Neural progenitor cell (in vitro differentiated cells): ENCODE measurements around the gene INPP5K. TPM values are rescaled to one million over a fixed set of nuclear protein-coding genes. Genes with fewer than 3 reads are reported as not detected.
"Not testable (repeated sequence)": the region's sequence is repeated elsewhere in the genome, so short reads cannot be mapped to it uniquely, and the experiment has no call there.

Experiments used
- DNase-seq: peaks from one replicate; pipeline ENCODE4 v3.0.0-alpha.2; 2016; ENCODE audit warnings: low spot score
- H2AFZ ChIP-seq: fragments of 200-600 bp; sonication (generic); replicated peaks from 2 replicates; pipeline ENCODE4 v1.6.1; 2016; ENCODE audit warnings: antibody characterized with exemption
- H3F3A ChIP-seq: fragments of 200-600 bp; sonication (generic); 2 replicates; pipeline ENCODE4 v1.6.1; 2016; ENCODE audit warnings: antibody characterized with exemption, low read depth
- H3K27ac ChIP-seq: fragments of 200-600 bp; sonication (generic); 2 replicates; pipeline ENCODE4 v1.5.1; 2016; ENCODE audit warnings: mild to moderate bottlenecking
- H3K27me3 ChIP-seq: fragments of 200-600 bp; sonication (generic); 2 replicates; pipeline ENCODE4 v1.6.1; 2016; ENCODE audit warnings: mild to moderate bottlenecking, moderate library complexity
- H3K36me3 ChIP-seq: fragments of 200-600 bp; sonication (generic); 2 replicates; pipeline ENCODE4 v1.5.1; 2016
- H3K4me1 ChIP-seq: fragments of 200-600 bp; sonication (generic); 2 replicates; pipeline ENCODE4 v1.6.1; 2016; ENCODE audit warnings: mixed run types
- H3K4me2 ChIP-seq: fragments of 200-600 bp; sonication (generic); 2 replicates; pipeline ENCODE4 v1.6.1; 2016
- H3K4me3 ChIP-seq: fragments of 200-600 bp; sonication (generic); 2 replicates; pipeline ENCODE4 v1.5.1; 2016
- H3K79me2 ChIP-seq: fragments of 200-600 bp; sonication (generic); 2 replicates; pipeline ENCODE4 v1.6.1; 2016; ENCODE audit warnings: low read depth
- H3K9ac ChIP-seq: fragments of 200-600 bp; sonication (generic); 2 replicates; pipeline ENCODE4 v1.6.1; 2016
- H3K9me3 ChIP-seq: fragments of 200-600 bp; sonication (generic); 2 replicates; pipeline ENCODE4 v1.5.1; 2016; ENCODE audit warnings: low read depth
- H4K20me1 ChIP-seq: fragments of 200-600 bp; sonication (generic); 2 replicates; pipeline ENCODE4 v1.6.1; 2016; ENCODE audit warnings: low read depth
- H3K27ac Mint-ChIP-seq: 3 replicates; pipeline ENCODE4 v1.8.0; 2021; ENCODE audit warnings: mixed read lengths
- H3K27me3 Mint-ChIP-seq: 2 replicates; pipeline ENCODE4 v1.8.0; 2022; ENCODE audit warnings: low read depth, mild to moderate bottlenecking, inconsistent platforms, moderate library complexity, mixed read lengths; ENCODE audit not compliant: insufficient read depth
- H3K36me3 Mint-ChIP-seq: 3 replicates; pipeline ENCODE4 v1.8.0; 2021; ENCODE audit warnings: mixed read lengths
- H3K4me1 Mint-ChIP-seq: 3 replicates; pipeline ENCODE4 v1.8.0; 2021; ENCODE audit warnings: mixed read lengths
- H3K4me3 Mint-ChIP-seq: 3 replicates; pipeline ENCODE4 v1.8.0; 2021; ENCODE audit warnings: mild to moderate bottlenecking, moderate library complexity, mixed read lengths
- H3K9me3 Mint-ChIP-seq: 3 replicates; pipeline ENCODE4 v1.8.0; 2020; ENCODE audit warnings: mixed read lengths
- EZH2 ChIP-seq: fragments of 200-600 bp; sonication (generic); IDR thresholded peaks from 2 replicates; pipeline ENCODE4 v1.6.1; 2017; ENCODE audit warnings: antibody characterized with exemption, mild to moderate bottlenecking, moderate library complexity
- EZH2phosphoT487 ChIP-seq: fragments of 200-600 bp; sonication (generic); IDR thresholded peaks from 2 replicates; pipeline ENCODE4 v1.6.1; 2017; ENCODE audit warnings: antibody characterized with exemption
- total RNA-seq: library from RNA; depleted of rRNA; stranded (reverse); fragments of >200 nt; gene quantifications from 2 replicates; pipeline ENCODE4 v1.2.3, GENCODE V29; 2015; ENCODE audit warnings: low replicate concordance
- TF ChIP-seq, protein P1 (sequence below): fragments of 200-600 bp; sonication (generic); IDR thresholded peaks from 2 replicates; pipeline ENCODE4 v1.5.1; 2017; ENCODE audit warnings: antibody characterized with exemption, mild to moderate bottlenecking

Gene INPP5K
- total RNA-seq, 1 donor from 2014 or later, result 11.7 TPM

GRCh38 chr17:1509290-1509881 is 7.0 kb downstream of the INPP5K start:
- Histone ChIP-seq H3K9me3 (no peaks in the 10 kb centered on the region), H3K4me2 (no peak overlapping the region), H3F3A (peaks cover 12% of the 10 kb centered on the region), H3K4me3 (no peak overlapping the region), H3K36me3 (no peaks in the 10 kb centered on the region), H4K20me1 (no peaks in the 10 kb centered on the region), H3K79me2 (peaks cover under 1% of the 10 kb centered on the region), H3K9ac (no peak overlapping the region), H3K27me3 (no peaks in the 10 kb centered on the region), H3K4me1 (peaks cover 18% of the 10 kb centered on the region), H3K27ac (no peak overlapping the region), H2AFZ (no peak overlapping the region)
- Mint-ChIP-seq H3K4me3 (no peak overlapping the region), H3K4me1 (peaks cover 15% of the 10 kb centered on the region), H3K9me3 (no peaks in the 10 kb centered on the region), H3K27me3 (peaks cover 5% of the 10 kb centered on the region), H3K36me3 (peaks cover 3% of the 10 kb centered on the region), H3K27ac (peak overlapping the region; percentile 33)
- TF ChIP-seq EZH2 (no peak), EZH2phosphoT487 (no peak)
- TF ChIP-seq, protein P1, sequence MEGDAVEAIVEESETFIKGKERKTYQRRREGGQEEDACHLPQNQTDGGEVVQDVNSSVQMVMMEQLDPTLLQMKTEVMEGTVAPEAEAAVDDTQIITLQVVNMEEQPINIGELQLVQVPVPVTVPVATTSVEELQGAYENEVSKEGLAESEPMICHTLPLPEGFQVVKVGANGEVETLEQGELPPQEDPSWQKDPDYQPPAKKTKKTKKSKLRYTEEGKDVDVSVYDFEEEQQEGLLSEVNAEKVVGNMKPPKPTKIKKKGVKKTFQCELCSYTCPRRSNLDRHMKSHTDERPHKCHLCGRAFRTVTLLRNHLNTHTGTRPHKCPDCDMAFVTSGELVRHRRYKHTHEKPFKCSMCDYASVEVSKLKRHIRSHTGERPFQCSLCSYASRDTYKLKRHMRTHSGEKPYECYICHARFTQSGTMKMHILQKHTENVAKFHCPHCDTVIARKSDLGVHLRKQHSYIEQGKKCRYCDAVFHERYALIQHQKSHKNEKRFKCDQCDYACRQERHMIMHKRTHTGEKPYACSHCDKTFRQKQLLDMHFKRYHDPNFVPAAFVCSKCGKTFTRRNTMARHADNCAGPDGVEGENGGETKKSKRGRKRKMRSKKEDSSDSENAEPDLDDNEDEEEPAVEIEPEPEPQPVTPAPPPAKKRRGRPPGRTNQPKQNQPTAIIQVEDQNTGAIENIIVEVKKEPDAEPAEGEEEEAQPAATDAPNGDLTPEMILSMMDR, result no peak
- DNase-seq, result no peak

GRCh38 chr17:1508709-1509108 is 7.7 kb downstream of the INPP5K start:
- H3K27ac ChIP-seq, H3K9me3 ChIP-seq, H3K9ac ChIP-seq, H3K79me2 ChIP-seq, H3K36me3 ChIP-seq, H3K36me3 Mint-ChIP-seq, H3K27ac Mint-ChIP-seq, H3K27me3 Mint-ChIP-seq, H3K4me3 ChIP-seq, H2AFZ ChIP-seq, H3K4me3 Mint-ChIP-seq, H3K4me2 ChIP-seq, DNase-seq, H3K9me3 Mint-ChIP-seq, H3K27me3 ChIP-seq, H4K20me1 ChIP-seq: not testable (repeated sequence)
- peaks cover 15% of the 10 kb centered on the region for H3K4me1 Mint-ChIP-seq
- H3F3A ChIP-seq, result peaks cover 12% of the 10 kb centered on the region
- H3K4me1 ChIP-seq, result peaks cover 18% of the 10 kb centered on the region

DNA sequence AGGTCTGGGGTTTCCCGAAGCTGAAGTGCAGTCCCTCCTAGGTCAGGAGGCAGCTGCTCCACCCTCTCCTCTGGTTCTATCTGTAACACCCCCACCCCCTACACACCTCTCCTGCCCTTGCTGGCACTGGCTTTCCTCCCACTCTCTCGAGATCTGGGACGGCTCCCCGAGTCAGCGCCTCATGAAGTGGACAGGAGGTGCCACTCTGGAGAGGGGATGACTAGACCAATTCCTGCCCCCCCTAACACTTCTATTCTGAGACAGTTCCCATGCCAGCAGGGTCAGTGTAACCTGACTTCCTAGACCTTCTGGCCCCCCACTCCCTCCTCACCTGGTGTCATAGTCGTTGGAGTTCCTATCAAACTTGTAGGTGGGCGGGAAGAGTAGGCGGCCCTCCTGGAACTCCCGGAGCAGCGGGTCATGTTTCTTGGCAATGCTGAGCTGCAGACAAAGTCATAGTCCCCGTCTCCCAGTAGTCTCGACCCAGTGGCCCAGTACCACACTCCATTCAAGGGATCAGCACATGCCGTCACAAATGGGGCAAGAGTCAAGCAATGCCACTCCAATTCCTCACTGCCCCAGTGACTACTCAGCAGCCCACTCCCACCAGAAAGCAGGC is 9.7 kb downstream of the INPP5K start:
- Histone ChIP-seq H3K79me2 (no peaks in the 10 kb centered on the region), H3K9ac (no peak overlapping the region), H3K36me3 (no peaks in the 10 kb centered on the region), H3K4me2 (no peak overlapping the region), H4K20me1 (no peaks in the 10 kb centered on the region), H3K4me1 (peaks cover 12% of the 10 kb centered on the region), H3F3A (peaks cover 7% of the 10 kb centered on the region), H3K4me3 (no peak overlapping the region), H2AFZ (no peak overlapping the region), H3K27me3 (no peaks in the 10 kb centered on the region), H3K27ac (no peak overlapping the region), H3K9me3 (no peaks in the 10 kb centered on the region)
- Mint-ChIP-seq H3K9me3 (no peaks in the 10 kb centered on the region), H3K36me3 (peaks cover 3% of the 10 kb centered on the region), H3K27me3 (peaks cover 2% of the 10 kb centered on the region), H3K27ac (peak overlapping the region; percentile 53), H3K4me1 (peaks cover 11% of the 10 kb centered on the region), H3K4me3 (no peak overlapping the region)
- TF ChIP-seq EZH2phosphoT487, result no peak
- TF ChIP-seq, protein P1, result no peak
- no peak for TF ChIP-seq EZH2
- DNase-seq, result no peak

DNA sequence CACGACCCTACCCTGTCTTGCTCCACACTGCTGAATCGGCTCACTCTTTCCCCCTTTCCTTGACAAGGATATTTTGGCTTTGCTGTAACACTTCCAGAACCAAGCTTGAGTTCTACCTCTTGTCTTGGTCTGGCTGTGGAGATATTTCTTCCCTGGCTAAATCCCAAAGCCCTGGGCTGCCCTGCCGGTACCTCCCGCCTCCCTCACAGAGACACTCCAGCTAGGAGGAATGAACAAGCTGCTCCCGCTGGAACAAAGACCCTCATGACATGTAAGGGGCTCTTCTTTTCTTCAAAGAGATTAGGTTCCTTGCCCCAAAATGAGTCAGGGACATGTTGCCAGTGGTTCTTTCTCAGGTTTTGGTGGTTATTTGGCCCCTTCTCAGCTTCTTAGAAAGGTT is 10.8 kb downstream of the INPP5K start:
- no peaks in the 10 kb centered on the region for H4K20me1 ChIP-seq
- H3K4me1 ChIP-seq, result peaks cover 4% of the 10 kb centered on the region
- no peak overlapping the region for H2AFZ ChIP-seq
- DNase-seq, result peak; percentile 53
- Mint-ChIP-seq H3K27ac (peak overlapping the region; percentile 1), H3K4me1 (peaks cover 7% of the 10 kb centered on the region), H3K27me3 (peaks cover 2% of the 10 kb centered on the region), H3K4me3 (no peak overlapping the region), H3K9me3 (no peaks in the 10 kb centered on the region), H3K36me3 (peaks cover 3% of the 10 kb centered on the region)
- no peaks in the 10 kb centered on the region for H3K79me2 ChIP-seq
- no peaks in the 10 kb centered on the region for H3F3A ChIP-seq
- no peaks in the 10 kb centered on the region for H3K9me3 ChIP-seq
- H3K27me3 ChIP-seq, result no peaks in the 10 kb centered on the region
- no peak overlapping the region for H3K9ac ChIP-seq
- no peak overlapping the region for H3K4me2 ChIP-seq
- H3K36me3 ChIP-seq, result no peaks in the 10 kb centered on the region
- peak overlapping the region; percentile 16 for H3K27ac ChIP-seq
- H3K4me3 ChIP-seq, result no peak overlapping the region
- TF ChIP-seq EZH2 (no peak), EZH2phosphoT487 (no peak)
- TF ChIP-seq, protein P1, result no peak
